IPS-20b (cell line): ENCODE data around the gene GDF9.

Experiments used
- H3K27ac ChIP-seq: one replicate; pipeline ENCODE4 v1.5.1; 2013; ENCODE audit warnings: low read length
- H3K27me3 ChIP-seq: 2 replicates; pipeline ENCODE4 v1.6.1; 2013; ENCODE audit warnings: mild to moderate bottlenecking, low read length, inconsistent platforms; ENCODE audit not compliant: insufficient read depth
- H3K36me3 ChIP-seq: 2 replicates; pipeline ENCODE4 v1.6.1; 2013; ENCODE audit warnings: low read depth, mild to moderate bottlenecking, inconsistent platforms, low read length, moderate library complexity; ENCODE audit not compliant: insufficient read depth
- H3K4me1 ChIP-seq: 2 replicates; pipeline ENCODE4 v1.6.1; 2013; ENCODE audit warnings: mild to moderate bottlenecking, control low read depth, inconsistent platforms, low read length, moderate library complexity; ENCODE audit not compliant: insufficient read depth
- H3K4me3 ChIP-seq: 2 replicates; pipeline ENCODE4 v1.5.1; 2013; ENCODE audit warnings: mild to moderate bottlenecking, low read length, inconsistent platforms
- H3K9ac ChIP-seq: 2 replicates; pipeline ENCODE4 v1.6.1; 2013; ENCODE audit warnings: low read depth, mild to moderate bottlenecking, inconsistent platforms, low read length, moderate library complexity
- H3K9me3 ChIP-seq: 2 replicates; pipeline ENCODE4 v1.6.1; 2013; ENCODE audit warnings: mild to moderate bottlenecking, low read depth, low read length, inconsistent platforms; ENCODE audit not compliant: insufficient read depth

The GDF9 gene

DNA sequence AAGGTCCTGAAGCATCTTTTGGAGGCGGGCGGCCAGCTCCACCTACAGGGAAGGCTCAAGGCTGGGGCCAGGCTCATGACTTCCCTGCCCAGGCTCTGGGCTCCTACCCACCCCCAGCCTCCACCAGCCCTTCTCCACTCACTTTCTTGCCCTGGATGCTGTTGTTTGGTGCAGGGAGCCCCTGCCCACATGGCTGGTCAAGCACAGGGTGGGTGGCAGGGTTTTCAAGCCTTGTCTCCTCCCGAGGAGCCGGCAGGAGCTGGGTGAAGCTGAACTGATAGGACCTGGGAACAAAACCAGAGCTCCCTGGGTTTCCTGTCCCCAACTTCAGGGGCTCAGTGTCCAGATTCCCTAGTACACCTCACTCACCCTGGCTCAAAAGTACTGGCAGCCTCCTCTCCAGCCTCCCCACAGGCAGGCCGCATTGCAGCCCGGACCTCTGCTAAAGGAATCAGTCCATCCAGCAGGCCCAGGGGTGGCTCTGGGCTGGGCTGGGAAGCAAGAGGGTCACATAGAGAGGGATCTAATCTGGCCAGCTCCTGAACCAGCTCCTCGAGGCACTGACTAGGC, 42.7 kb downstream of the GDF9 start:
- no peaks in the 10 kb centered on the region for H3K36me3 ChIP-seq
- H3K9me3 ChIP-seq: no peaks in the 10 kb centered on the region
- peak overlapping the region; percentile 61; the same call in 1 of the 2 replicates for H3K9ac ChIP-seq
- peaks cover 66% of the 10 kb centered on the region for H3K27me3 ChIP-seq
- peaks cover 6% of the 10 kb centered on the region for H3K4me1 ChIP-seq
- H3K27ac ChIP-seq: no peak overlapping the region
- peak overlapping the region; percentile 57; the same call in 1 of the 2 replicates for H3K4me3 ChIP-seq

DNA sequence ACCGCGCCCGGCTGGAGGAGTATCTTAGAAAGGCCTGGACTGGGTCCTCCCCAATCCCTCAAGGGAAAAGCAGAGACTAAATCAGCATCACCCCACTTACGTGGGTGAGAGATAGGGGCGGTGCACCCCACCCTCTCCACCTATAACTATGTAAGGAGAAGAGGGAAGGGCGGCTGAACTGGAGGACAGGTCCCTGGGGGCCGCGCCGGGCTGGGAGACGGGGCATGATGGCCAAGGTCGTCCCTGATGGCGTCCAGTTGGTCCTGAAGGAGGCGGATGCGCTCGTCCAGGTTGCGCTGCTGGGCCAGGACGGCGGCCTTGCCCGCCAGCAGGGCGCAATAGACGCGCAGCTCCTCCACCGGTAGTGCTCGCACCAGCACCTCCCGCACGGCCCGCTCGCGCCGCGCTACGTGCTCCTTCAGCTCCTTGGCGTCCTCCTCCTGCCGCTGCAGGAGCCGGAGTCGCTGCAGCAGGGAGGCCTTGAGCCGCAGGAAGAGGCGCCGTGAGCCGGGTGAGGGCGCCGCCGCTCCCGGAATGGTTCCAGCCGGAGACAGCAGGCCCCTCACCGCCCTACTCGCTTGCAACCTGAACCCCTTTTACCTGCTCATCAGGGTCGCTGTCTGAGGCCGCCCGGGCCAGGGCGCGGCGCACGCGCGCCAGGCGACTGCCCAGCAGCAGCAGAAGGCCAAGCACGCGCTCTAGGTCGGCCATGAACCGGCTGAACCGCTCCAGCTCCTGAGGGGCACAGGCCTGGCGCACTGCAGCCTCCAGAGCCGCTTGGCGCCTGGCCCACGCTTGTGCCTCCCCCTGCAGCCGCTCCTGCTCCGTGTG, 43.4 kb downstream of the GDF9 start:
- Histone ChIP-seq H3K4me3 (peak overlapping the region; percentile 57; the same call in 1 of the 2 replicates), H3K27ac (no peak overlapping the region), H3K4me1 (peaks cover 6% of the 10 kb centered on the region), H3K27me3 (peaks cover 61% of the 10 kb centered on the region), H3K9me3 (no peaks in the 10 kb centered on the region), H3K9ac (peak overlapping the region; percentile 61; the same call in 1 of the 2 replicates), H3K36me3 (no peaks in the 10 kb centered on the region)

DNA sequence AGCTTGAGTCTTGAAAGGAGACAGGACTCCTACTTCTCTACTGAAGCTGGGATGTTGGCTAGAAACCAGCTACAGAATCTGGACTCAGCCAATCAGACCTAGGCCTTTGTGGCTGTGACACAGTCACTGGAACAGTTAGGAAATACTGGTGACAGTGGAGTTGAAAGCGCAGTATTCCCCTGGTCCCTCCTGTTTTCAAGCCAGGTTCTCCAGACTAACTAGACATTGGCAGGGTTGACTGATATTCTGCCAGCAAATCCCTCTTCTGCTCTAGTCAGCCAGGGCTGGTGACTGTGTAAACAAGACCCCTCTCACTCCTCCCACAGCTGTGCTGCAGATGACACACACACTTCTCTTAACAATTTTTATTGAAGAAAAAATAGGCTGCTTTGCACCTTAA, 44.5 kb downstream of the GDF9 start:
- no peaks in the 10 kb centered on the region for H3K9me3 ChIP-seq
- H3K27ac ChIP-seq: no peak overlapping the region
- no peak overlapping the region for H3K9ac ChIP-seq
- H3K4me3 ChIP-seq: no peak overlapping the region
- no peaks in the 10 kb centered on the region for H3K36me3 ChIP-seq
- peaks cover 59% of the 10 kb centered on the region for H3K27me3 ChIP-seq
- peaks cover 6% of the 10 kb centered on the region for H3K4me1 ChIP-seq

DNA sequence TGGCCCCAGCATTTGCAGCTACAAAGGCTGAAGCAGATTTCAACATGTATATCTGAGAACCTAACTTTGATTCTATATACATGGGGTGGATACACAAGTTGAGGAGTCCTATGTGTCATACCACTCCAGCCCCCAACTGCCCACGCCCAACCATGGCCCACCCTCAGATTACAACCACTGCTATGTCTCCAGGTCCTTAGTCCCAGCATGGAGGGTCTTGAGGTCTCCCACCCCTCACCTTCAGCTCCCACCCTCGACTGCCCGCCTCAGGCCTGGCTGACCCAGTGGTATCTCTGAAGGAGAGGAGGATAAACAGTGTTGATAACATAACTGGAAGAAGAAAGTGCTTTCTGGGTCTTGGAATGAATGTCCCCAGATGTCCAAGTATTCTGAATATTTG, 44.9 kb downstream of the GDF9 start:
- Histone ChIP-seq H3K27ac (no peak overlapping the region), H3K9me3 (no peaks in the 10 kb centered on the region), H3K9ac (no peak overlapping the region), H3K4me1 (peaks cover 5% of the 10 kb centered on the region), H3K27me3 (peaks cover 59% of the 10 kb centered on the region), H3K36me3 (no peaks in the 10 kb centered on the region), H3K4me3 (no peak overlapping the region)

DNA sequence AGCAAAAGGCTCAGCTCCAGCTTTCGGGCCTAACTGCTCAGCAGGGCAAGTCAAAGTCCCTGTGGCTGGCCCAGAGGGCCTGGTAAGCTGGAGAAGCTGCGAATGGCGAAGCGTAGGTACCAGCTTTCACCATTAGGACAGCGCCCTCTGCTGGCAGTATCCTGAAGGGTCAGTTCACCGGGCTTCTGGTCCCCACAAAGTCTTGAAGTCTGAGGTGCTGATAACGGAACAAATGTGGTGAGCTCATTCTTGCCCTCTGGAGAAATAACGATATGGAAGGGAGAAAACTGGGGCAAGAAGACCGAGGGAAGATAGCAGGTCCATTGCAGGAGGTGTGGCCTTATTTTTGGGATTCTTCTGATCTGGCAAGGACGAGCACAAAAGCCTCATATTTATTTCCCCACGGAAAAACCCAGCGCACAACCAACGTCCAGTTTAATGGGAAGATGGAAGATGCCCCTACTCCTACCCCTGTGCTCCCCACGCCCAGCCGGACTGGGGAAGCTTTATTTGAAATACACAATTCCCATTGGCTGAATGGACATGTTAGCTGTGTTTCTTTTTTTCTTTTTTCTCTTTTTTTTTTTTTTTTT, 46.0 kb downstream of the GDF9 start:
- Histone ChIP-seq H3K4me3 (no peak overlapping the region), H3K4me1 (peaks cover 3% of the 10 kb centered on the region; the same call in 1 of the 2 replicates), H3K36me3 (no peaks in the 10 kb centered on the region), H3K9ac (no peak overlapping the region), H3K27me3 (peaks cover 59% of the 10 kb centered on the region), H3K9me3 (no peaks in the 10 kb centered on the region), H3K27ac (no peak overlapping the region)

DNA sequence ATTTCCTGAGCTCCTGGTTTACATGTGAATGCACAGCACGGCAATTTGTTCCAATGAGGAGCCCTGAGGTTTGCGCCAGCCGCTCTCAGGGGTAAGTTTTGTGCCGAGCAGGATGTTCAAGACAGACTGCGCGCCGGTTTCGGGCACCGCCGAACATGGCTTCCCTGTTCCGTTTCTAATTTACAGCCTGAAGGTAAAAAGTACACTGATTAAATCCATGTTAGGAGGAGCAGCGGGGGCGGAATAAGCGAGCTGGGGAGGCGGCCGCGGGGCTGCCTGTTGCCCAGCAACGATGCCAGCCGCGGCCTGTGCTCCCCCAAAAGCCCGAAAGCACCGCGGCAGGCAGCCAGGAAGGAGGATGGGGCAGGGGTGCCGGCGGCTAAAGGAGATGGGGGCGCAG, 46.8 kb downstream of the GDF9 start:
- Histone ChIP-seq H3K36me3 (no peaks in the 10 kb centered on the region), H3K27ac (no peak overlapping the region), H3K4me1 (peaks cover 3% of the 10 kb centered on the region; the same call in 1 of the 2 replicates), H3K4me3 (no peak overlapping the region), H3K27me3 (peaks cover 59% of the 10 kb centered on the region), H3K9ac (no peak overlapping the region), H3K9me3 (no peaks in the 10 kb centered on the region)

DNA sequence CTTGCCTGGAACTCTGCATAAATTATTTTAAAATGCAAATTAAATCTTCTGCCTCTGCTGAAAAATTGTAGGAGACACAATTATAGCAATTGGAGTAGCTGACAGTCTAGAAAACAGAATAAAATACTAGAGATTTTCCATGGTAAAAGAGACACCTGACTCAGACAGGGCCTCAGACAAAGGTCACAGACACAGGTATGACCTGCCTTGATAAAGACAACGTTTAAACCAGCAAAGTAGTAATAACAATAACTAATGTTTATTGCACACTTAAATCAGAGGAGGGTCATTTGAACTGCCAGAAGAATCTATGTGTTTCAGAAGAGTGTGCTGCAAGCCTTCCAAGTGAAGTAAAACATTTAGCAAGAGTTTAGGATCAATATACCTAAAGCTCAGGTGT, 49.3 kb downstream of the GDF9 start:
- H3K27me3 ChIP-seq: peaks cover 71% of the 10 kb centered on the region
- no peak overlapping the region for H3K27ac ChIP-seq
- H3K9me3 ChIP-seq: no peaks in the 10 kb centered on the region
- H3K4me1 ChIP-seq: no peaks in the 10 kb centered on the region
- H3K4me3 ChIP-seq: no peak overlapping the region
- no peaks in the 10 kb centered on the region for H3K36me3 ChIP-seq
- no peak overlapping the region for H3K9ac ChIP-seq

DNA sequence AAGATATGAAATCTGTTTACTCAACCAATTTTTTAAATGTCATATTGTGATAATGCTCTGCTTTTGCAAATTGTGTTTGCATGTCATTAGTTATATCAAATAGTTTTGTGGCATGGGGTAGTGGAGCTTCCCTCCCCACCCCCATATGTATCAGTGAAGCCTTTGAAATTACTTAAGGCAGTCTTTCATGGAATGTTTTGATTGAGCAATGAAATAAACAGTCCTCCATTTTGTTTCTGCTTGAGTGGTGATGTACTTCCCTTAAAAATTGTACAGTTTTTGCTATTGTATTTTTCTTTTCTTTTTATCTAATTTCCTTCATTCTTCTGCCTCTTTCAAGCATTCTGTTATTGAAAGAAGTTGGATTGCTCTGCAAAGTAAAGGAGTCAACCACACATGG, 49.7 kb downstream of the GDF9 start:
- Histone ChIP-seq H3K4me1 (no peaks in the 10 kb centered on the region), H3K4me3 (no peak overlapping the region), H3K9me3 (no peaks in the 10 kb centered on the region), H3K27ac (no peak overlapping the region), H3K27me3 (peaks cover 71% of the 10 kb centered on the region), H3K9ac (no peak overlapping the region), H3K36me3 (no peaks in the 10 kb centered on the region)

DNA sequence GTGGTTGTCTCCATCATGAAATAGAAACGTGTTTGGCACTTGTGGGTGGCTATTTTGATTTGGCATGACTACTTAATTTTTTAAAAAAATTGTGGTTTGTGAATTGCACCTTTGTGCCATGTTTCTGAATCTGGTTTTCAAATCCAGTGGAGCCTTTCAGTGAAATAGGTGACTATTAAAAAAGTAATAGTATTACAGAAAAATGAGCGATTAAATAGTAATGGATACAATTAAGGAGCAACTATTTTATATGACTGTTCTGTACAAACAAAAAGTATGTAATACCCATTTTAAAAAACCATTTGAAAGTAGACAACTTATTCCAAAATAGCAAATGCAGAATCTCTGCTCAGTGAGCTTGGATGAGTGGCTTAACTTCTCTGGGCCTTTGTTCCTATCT, 50.2 kb downstream of the GDF9 start:
- Histone ChIP-seq H3K27ac (no peak overlapping the region), H3K9ac (no peak overlapping the region), H3K4me1 (no peaks in the 10 kb centered on the region), H3K27me3 (peaks cover 71% of the 10 kb centered on the region), H3K36me3 (no peaks in the 10 kb centered on the region), H3K9me3 (no peaks in the 10 kb centered on the region), H3K4me3 (no peak overlapping the region)

DNA sequence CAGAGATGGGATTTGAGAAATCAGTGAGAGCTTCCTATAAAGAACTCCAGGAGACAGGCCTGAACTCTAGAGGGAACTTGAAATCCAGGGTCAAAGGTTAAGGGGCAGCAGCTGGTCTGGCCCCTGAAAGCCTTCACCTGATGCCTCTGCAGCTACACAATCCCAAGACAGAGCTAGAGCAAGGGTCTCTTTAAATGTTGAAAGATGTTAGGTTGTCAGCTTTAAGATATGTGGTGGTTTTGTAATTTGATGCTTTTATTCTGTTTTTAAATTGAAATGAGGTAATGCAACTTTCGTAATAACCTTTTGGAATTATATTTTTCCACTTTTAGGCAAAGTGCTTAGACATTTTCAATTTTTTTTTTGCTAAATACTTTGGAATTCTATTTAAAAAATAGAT, 50.8 kb downstream of the GDF9 start:
- Histone ChIP-seq H3K27me3 (peaks cover 76% of the 10 kb centered on the region), H3K27ac (no peak overlapping the region)

DNA sequence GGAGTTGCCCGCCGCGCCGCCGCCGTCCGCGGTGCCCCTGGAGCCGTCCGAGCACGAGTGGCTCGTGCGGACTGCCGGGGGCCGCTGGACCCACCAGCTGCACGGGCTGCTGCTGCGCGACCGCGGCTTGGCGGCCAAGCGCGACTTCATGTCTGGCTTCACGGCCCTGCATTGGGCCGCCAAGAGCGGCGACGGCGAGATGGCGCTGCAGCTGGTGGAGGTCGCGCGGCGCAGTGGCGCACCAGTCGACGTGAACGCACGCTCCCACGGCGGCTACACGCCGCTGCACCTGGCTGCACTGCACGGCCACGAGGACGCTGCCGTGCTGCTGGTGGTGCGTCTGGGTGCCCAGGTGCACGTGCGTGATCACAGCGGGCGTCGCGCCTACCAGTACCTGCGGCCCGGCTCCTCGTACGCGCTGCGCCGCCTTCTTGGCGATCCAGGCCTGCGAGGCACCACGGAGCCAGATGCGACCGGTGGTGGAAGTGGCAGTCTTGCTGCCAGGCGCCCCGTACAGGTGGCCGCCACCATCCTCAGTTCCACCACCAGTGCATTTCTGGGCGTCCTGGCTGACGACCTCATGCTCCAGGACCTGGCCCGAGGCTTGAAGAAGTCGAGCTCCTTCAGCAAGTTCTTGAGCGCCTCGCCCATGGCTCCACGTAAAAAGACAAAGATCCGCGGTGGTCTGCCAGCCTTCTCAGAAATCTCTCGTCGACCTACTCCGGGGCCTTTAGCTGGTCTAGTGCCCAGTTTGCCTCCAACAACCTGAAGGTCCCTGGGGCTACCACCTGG, 51.6 kb downstream of the GDF9 start:
- Histone ChIP-seq H3K27me3 (peaks cover 78% of the 10 kb centered on the region), H3K9ac (no peak overlapping the region), H3K4me3 (no peak overlapping the region; the same call in 1 of the 2 replicates), H3K4me1 (no peaks in the 10 kb centered on the region), H3K9me3 (no peaks in the 10 kb centered on the region), H3K36me3 (no peaks in the 10 kb centered on the region), H3K27ac (no peak overlapping the region)

More for the DNA sequence above, 50.8 kb downstream of the GDF9 start:
- Histone ChIP-seq H3K9ac (no peak overlapping the region), H3K36me3 (no peaks in the 10 kb centered on the region), H3K9me3 (no peaks in the 10 kb centered on the region), H3K4me1 (no peaks in the 10 kb centered on the region), H3K4me3 (no peak overlapping the region)
